Vagina (tissue), 2 donors: Measurements from ENCODE around the gene PDCD11.
"Not testable (repeated sequence)": the region's sequence is repeated elsewhere in the genome, so short reads cannot be mapped to it uniquely, and the experiment has no call there.

Experiments
- CTCF ChIP-seq, 3 experiments: fragments of 450-650 bp in 2 of 3; fragments of 200-600 bp in 1 of 3; sonication (generic) in 1 of 3; IDR thresholded peaks; one replicate each; pipeline ENCODE4 v1.5.1; 2017 to 2019; ENCODE audit warnings: antibody characterized with exemption in 3 of 3, mild to moderate bottlenecking in 2 of 3, moderate library complexity in 2 of 3
- POLR2AphosphoS5 ChIP-seq, 2 donors: sonication (generic); formaldehyde crosslinking; IDR thresholded peaks; one replicate each; pipeline ENCODE4 v1.9.0; 2017; ENCODE audit warnings: antibody characterized with exemption in 2 of 2, mild to moderate bottlenecking in 2 of 2, low read depth in 1 of 2; ENCODE audit not compliant: insufficient read depth in 1 of 2

- not testable (repeated sequence) for TF ChIP-seq CTCF (IDR thresholded peaks at IDR 0.05); POLR2AphosphoS5 (IDR thresholded peaks at IDR 0.05; ENCODE audit: insufficient read depth in 1 of 2, low read depth in 1 of 2)
Measured at GRCh38 chr10:103359493-103359892, 36.9 kb upstream of the PDCD11 start.
